HG03025 (cell line): ENCODE measurements around the gene SMIM1.

Source experiments
- ATAC-seq: cut with Tn5 transposase; IDR thresholded peaks from one replicate; pipeline ENCODE4 v1.9.1; 2021; ENCODE audit warnings: mild to moderate bottlenecking, moderate library complexity; ENCODE audit not compliant: unreplicated experiment, low FRiP score

Gene SMIM1

GRCh38 chr1:3775490-3776230, 3.1 kb downstream of the SMIM1 start:
- no peak for ATAC-seq

GRCh38 chr1:3776231-3776961, 3.8 kb downstream of the SMIM1 start:
- no peak for ATAC-seq

DNA sequence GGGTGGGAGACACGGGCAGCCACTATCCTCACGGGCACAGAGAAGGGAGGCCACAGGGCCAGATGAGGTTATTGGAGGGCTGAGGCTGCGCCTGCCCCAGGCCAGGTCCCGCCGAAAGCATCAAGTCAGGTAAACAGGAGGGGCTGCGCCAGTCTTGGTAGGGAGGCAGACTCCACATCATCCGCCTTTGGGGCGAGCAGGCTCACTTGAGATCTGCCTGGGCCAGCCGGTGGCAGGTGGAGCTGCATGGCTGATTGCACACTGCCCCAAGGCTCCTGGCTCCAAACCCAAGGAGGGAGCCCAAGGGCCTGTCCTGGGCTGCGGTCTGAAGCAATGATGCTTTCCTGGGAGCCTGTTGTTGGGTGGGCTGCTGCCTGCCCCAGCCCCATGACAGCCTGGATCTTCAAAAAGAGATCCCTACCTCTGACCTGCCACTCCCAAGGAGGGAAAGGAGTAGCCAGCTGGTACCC, 4.6 kb downstream of the SMIM1 start:
- no peak for ATAC-seq

GRCh38 chr1:3777647-3778589, 5.4 kb downstream of the SMIM1 start:
- ATAC-seq, result no peak

GRCh38 chr1:3778590-3779264, 6.2 kb downstream of the SMIM1 start:
- ATAC-seq, result no peak

DNA sequence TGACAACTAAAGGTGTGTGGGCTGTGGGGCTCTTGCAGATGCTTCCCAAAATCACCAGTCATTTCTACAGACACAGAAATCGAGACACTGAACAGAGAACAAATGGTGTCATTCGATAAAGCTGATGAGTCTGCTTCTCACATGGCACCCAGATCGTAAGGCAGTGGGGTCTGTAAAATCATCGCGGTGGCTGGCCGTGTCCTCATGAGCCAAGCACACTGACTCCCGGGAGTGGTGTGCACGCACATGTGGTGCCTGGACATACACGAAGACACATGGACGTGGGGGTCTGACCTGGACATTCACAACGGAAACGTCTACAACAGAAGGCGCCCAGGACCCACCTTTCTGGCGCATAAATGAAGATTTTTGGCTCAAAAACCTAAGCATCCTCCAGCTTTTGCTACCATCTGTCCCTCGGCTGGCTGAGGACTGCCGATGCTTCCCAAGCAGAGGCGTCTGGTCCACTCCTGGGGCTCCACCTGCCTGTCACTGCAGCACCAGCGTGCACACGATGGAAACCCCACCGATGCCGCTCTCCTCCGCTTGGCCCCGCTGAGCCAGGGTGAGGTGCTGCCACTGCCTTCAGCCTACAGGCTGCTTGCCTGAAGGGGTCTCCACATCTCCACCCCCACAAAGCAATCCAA, 6.8 kb downstream of the SMIM1 start:
- no peak for ATAC-seq

DNA sequence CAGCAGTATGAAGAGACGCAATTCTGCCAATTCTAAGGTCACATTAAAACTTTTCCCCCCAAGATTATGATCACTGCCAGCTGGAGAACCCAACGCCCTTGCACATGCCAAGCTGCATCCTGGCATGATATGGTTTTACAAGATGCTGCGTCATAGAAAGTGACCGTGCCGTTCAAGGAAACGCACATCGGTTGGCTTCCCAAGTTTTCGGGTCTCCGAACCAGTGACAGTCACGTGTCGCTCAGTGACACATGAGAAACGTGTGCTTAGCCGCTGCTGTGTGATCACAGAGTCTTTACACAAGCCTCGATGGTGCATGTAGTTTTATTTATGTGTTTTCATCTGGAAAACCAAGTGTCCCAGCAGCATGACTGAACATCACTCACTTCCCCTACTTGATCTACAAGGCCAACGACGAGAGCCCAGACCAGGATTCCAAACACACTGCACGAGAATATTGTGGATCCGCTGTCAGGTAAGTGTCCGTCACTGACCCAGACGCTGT, 7.4 kb downstream of the SMIM1 start:
- no peak for ATAC-seq

- no peak for ATAC-seq
Measured at GRCh38 chr1:3780901-3781300, 8.4 kb downstream of the SMIM1 start.

DNA sequence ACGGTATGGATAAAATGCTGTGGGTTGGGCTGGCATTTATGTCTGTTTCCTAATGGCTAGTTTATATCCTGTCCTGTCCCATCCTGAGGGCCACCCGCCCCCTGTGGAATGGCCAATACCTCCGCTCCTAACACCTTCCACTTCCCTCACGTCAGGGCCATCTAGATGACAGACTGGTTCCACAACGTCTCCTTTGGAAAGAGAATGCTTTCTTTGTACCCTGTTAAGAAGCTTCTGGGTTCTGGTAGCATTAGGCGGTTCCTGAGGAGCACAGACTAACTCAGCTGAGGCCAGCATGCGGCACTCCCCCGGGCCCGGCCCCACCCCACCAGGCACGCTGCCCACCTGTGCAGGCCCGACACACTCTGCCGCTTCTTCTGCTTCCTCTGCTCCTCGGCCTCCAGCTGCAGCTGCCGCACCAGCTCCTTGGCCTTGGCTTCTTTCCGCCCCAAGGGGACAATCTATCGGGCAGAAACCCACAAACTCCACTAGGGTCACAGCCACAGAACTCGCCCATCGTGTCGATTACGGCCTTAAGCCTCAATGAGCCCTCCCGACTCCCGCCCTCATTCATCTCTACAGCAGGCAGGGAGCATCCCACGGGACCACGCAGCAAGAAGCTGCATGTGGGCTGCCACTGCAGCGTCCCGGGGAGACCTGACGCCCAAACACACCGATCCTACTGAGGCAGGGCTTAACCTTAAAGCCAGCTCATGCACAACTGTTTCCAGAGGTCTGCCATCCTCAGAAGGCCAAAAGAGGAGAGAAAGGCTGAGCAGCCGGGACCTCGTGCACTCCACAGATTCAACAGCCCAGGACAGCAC, 11.3 kb downstream of the SMIM1 start:
- no peak for ATAC-seq

- ATAC-seq, result no peak
Measured at GRCh38 chr1:3785045-3785444, 12.5 kb downstream of the SMIM1 start.

DNA sequence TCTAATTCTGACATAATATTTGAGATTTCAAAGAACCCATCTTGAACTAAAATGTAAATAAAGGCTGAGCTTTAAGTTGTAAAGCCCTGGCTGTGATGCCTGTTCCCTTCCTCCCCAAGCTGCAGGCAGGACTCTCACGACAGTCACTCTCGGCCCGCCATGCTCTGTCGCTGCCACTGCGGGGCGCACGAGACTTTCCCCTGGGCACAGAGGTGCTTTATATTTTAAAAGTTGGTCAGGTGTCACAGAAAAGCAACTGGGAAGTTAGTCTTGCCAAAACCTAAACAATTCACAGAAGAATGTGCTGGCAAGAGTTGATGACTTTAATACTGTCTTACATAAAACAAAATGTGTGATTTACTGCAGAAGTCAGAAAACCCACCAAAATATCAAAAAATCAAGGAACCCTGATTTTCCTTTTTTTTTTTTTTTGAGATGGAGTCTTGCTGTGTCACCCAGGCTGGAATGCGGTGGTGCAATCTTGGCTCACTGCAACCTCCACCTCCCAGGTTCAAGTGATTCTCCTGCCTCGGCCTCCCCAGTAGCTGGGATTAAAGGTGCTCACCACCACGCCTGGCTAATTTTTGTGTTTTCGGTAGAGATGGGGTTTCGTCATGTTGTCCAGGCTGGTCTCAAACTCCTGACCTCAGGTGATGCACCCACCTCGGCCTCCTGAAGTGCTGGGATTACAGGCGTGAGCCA, 13.1 kb downstream of the SMIM1 start:
- ATAC-seq, result no peak

DNA sequence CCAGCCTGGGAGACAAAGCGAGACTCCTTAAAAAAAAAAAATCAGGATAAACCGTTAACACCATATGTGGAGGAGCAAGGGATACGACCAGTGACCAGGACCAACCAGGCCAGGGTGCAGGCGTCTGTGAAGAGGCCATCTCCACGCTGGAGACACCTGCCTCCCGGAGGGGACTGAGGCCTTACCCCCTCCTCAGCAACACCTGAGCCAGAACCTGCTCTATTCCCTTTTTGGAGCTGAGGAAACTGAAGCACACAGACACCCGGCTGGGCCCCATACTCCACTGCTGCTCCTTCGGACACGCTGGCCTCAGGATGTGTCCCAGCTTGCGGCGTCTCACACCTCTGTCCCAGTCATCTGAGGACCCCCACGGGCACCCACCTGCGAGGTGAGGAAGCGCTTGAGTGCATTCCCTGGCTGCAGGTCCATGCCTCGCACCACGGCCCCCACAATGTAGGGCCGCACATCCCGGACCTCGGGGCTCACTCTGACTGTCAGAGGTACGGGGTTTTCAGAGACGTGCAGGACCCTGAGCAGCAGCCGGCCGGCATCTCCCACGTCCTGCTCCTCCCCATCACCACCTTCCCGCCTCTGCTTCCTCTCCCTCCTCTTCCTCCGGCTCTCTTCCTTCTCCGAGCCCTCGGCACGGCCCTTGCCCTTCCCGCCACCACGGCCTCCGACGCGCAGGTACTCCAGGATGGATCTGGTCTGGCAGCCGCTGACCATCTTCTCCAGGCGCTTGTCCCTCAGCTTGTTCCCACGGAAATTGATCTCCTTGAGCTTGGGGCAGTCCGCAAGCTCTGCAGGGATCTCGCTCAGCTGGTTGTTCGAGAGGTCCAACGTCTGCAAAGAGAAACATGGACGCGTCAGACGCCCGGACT, 14.2 kb downstream of the SMIM1 start:
- no peak for ATAC-seq

DNA sequence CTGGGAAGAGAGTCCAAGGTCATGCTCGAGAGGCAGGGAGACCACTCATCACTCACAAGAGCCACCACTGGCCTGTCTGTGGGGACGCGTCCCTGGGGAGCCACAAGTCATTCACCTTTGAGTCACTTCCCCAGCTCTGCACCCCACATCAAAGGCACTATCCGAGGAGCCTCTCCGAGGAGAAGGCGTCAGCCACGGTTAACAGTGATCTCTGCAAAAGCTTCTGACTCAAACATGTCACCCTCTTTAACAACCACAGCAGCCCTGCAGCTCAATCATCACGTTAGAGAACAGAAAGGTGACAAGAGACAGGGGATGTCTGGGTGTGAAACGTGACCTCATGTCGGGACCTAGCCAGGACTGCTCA, 14.8 kb downstream of the SMIM1 start:
- ATAC-seq, result no peak

GRCh38 chr1:3787745-3788605, 15.4 kb downstream of the SMIM1 start:
- no peak for ATAC-seq

DNA sequence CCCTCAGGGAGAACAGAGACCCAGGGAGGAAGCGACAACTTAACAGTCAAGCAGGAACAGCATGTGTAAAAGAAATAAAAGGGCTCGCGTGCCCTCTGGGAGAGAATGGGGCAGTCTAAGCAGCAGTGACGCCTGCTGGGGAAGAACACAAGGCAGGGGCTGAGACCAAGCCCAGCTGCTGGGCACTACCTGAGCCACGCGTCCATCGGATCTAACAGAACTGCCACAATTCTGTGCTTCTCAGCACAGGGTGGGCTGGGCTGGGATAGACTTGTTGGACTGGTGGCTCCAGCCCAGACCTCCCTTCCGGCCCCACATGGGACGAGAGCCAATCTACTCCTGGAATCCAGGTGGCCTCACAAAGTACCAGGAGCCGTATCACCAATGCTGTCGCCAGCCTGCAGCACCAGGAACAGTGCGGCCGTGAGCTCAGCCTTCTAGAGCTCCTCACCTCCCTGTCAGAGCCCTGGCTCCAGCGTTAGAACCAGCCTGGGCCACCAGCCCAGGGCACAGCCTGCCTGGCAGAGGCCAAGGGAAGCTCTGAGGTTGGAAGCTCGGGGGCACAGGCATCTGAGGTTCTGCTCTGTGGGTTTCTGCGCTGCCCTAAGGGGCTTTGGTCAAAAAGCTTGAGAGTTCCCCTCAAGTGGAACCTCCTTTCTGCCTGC, 16.3 kb downstream of the SMIM1 start:
- ATAC-seq, result no peak
